GM12874 (cell line): ENCODE data around the gene KCNK7.

Source experiments
- TF ChIP-seq, protein P1 (sequence below): IDR thresholded peaks from 2 replicates; pipeline ENCODE4 v1.5.1; 2011; ENCODE audit warnings: low read depth, mild to moderate bottlenecking, control low read depth, low read length, moderate library complexity; ENCODE audit not compliant: insufficient read depth

KCNK7 gene

DNA sequence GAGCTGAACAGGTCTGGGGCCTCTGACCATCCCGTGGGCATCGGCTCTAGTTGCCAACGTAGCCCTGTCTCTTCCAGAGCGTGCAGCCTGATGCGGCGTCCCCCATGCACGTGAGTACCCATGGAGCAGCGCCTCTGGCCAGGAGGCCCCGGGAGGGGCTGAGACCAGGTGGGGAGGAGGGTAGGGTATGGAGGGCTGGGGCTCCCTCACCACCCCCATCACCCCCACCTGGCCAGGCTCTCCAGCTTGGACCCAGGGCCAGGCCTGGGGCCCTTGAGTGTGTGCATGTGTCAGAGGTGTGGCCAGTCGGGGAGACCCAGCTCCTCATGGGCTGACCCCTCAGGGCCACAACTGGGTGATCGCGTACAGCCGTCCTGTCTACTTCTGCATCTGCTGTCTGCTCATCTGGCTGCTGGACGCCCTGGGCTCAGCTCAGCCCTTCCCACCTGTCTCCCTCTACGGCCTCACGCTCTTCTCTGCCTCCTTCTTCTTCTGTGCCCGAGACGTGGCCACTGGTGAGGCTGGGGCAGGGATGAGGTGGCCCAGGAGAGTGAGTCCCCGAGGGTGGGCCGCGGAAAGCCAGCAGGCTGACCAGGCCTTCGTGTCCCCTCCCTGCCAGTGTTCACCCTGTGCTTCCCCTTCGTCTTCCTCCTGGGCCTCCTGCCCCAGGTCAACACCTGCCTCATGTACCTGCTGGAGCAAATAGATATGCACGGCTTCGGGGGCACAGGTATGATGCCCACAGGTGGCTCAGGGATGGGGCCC is 28.4 kb upstream of the KCNK7 start:
- TF ChIP-seq, protein P1, sequence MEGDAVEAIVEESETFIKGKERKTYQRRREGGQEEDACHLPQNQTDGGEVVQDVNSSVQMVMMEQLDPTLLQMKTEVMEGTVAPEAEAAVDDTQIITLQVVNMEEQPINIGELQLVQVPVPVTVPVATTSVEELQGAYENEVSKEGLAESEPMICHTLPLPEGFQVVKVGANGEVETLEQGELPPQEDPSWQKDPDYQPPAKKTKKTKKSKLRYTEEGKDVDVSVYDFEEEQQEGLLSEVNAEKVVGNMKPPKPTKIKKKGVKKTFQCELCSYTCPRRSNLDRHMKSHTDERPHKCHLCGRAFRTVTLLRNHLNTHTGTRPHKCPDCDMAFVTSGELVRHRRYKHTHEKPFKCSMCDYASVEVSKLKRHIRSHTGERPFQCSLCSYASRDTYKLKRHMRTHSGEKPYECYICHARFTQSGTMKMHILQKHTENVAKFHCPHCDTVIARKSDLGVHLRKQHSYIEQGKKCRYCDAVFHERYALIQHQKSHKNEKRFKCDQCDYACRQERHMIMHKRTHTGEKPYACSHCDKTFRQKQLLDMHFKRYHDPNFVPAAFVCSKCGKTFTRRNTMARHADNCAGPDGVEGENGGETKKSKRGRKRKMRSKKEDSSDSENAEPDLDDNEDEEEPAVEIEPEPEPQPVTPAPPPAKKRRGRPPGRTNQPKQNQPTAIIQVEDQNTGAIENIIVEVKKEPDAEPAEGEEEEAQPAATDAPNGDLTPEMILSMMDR, result no peak

DNA sequence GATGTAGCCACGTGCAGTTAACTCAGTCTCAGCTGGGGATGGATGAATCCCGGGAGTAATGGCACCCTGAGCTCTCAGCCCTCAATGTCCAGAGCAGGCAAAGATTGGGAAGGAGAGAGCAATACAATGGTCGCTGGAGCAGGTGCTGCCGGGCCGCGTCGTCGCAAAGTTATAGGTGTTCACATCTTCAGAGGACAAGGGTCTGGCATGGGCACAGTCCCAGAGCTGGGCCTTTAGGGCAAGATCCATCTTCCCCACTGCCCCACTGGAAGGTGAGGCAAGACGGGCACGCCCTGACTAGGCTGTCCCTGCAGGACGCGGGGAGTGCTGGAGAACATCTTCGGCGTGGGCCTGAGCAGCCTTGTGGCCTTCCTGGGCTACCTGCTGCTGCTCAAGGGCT is 27.6 kb upstream of the KCNK7 start:
- TF ChIP-seq, protein P1, result no peak

DNA sequence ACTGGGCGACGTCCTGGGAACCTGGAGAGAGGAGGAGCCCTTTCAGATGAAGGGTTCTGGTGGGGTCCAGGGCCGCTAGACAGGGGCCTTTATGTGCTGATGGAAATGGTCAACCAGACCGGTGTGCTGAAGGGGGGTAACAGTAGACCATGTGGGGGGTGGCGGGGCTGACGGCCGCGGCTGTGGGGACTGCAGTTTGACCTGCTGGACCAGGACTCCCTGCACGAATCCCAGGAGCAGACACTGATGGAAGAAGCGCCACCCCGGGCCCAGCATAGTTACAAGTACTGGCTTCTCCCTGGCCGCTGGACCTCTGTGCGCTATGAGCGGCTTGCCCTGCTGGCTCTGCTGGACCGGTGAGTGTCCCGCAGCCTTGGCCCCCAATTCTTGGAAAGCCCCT is 26.4 kb upstream of the KCNK7 start:
- TF ChIP-seq, protein P1, result no peak

GRCh38 chr11:65621460-65621859 is 25.9 kb upstream of the KCNK7 start:
- TF ChIP-seq, protein P1, result no peak

- TF ChIP-seq, protein P1, result no peak
Measured at GRCh38 chr11:65620666-65621065, 25.1 kb upstream of the KCNK7 start.

DNA sequence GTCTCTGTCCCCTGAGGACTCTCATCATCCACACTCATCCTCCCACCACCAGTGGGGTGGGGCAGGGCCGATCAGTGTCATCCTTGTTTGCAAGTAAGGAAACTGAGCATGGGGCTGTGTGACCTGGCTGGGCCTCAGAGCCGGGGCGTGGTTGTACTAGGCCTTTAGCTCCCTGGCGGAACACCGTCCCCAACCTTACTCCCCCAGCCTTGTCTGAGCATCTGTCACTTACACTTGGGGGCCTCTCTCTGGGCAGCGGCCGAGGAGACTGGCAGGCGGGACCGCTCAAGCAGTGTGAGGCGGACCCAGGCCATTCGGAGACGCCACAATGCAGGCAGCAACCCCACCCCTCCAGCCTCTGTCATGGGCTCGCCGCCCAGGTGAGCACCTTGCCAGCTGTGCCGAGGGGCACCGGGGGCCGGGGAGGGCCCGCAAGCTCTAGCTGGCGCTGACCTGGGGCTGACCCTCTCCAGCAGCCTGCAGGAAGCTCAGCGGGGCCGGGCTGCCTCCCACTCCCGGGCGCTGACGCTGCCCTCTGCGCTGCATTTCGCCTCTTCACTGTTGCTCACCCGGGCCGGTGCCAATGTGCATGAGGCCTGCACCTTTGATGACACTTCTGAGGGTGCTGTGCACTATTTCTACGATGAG is 23.8 kb upstream of the KCNK7 start:
- TF ChIP-seq, protein P1, result no peak

DNA sequence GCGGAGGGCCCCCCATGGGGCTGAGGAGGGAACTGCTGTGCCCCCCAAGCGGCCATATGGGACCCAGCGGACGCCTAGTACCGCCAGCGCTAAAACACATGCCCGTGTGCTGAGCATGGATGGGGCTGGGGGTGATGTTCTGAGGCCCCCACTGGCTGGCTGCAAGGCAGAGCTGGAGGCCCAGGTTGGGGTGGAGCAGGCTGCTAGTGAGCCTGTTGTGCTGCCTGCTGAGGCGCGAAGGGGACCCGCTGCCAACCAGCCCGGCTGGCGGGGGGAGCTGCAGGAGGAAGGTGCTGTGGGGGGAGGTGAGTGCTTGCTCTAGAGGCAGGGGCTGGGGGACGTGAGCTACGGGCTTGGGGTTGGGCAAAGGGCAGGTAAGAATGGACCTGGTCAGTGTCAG is 23.2 kb upstream of the KCNK7 start:
- TF ChIP-seq, protein P1, result no peak
